HG03469 (cell line): ENCODE data around the gene NSD1.
"Not testable (repeated sequence)": the region's sequence is repeated elsewhere in the genome, so short reads cannot be mapped to it uniquely, and the experiment has no call there.

ENCODE experiments used
- ATAC-seq: cut with Tn5 transposase; IDR thresholded peaks from one replicate; pipeline ENCODE4 v1.9.1; 2021; ENCODE audit warnings: mild to moderate bottlenecking, moderate library complexity, moderate number of reproducible peaks; ENCODE audit not compliant: unreplicated experiment

The NSD1 gene

GRCh38 chr5:177306103-177306640 lies 172.6 kb downstream of the NSD1 start:
- ATAC-seq: not testable (repeated sequence)

- ATAC-seq: no peak
Observed at GRCh38 chr5:177306674-177307543, 173.3 kb downstream of the NSD1 start.

- no peak for ATAC-seq
Observed at GRCh38 chr5:177307544-177308363, 174.2 kb downstream of the NSD1 start.

GRCh38 chr5:177308740-177309139 lies 175.2 kb downstream of the NSD1 start:
- ATAC-seq: no peak

- ATAC-seq: no peak
Observed at GRCh38 chr5:177309351-177310191, 176.0 kb downstream of the NSD1 start.

GRCh38 chr5:177310332-177310731 lies 176.8 kb downstream of the NSD1 start:
- ATAC-seq: no peak

GRCh38 chr5:177310757-177311391 lies 177.3 kb downstream of the NSD1 start:
- no peak for ATAC-seq

GRCh38 chr5:177311392-177311722 lies 177.8 kb downstream of the NSD1 start:
- ATAC-seq: peak; percentile 1

GRCh38 chr5:177311723-177312648 lies 178.4 kb downstream of the NSD1 start, which contains the start of gene MXD3:
Gene MXD3 (minus strand): TSS chr5:177311898. CDS start chr5:177311830, 68 bp downstream.
- peak; percentile 42 for ATAC-seq

GRCh38 chr5:177312649-177313181 lies 179.1 kb downstream of the NSD1 start:
- ATAC-seq: peak; percentile 0

GRCh38 chr5:177313561-177314259 lies 180.1 kb downstream of the NSD1 start:
- no peak for ATAC-seq

- no peak for ATAC-seq
Observed at GRCh38 chr5:177314376-177315342, 181.1 kb downstream of the NSD1 start.

GRCh38 chr5:177315411-177315810 lies 181.8 kb downstream of the NSD1 start:
- no peak for ATAC-seq

GRCh38 chr5:177316005-177316404 lies 182.4 kb downstream of the NSD1 start:
- no peak for ATAC-seq

- ATAC-seq: no peak
Observed at GRCh38 chr5:177317959-177318377, 184.4 kb downstream of the NSD1 start.

- ATAC-seq: no peak
Observed at GRCh38 chr5:177319913-177320588, 186.5 kb downstream of the NSD1 start.
